DMS53 (cell line): Measurements from ENCODE around the gene MLX.

Experiments
- DNase-seq: peaks from one replicate; lab custom pipeline; 2025; lab: John Stamatoyannopoulos, UW

The MLX gene

DNA sequence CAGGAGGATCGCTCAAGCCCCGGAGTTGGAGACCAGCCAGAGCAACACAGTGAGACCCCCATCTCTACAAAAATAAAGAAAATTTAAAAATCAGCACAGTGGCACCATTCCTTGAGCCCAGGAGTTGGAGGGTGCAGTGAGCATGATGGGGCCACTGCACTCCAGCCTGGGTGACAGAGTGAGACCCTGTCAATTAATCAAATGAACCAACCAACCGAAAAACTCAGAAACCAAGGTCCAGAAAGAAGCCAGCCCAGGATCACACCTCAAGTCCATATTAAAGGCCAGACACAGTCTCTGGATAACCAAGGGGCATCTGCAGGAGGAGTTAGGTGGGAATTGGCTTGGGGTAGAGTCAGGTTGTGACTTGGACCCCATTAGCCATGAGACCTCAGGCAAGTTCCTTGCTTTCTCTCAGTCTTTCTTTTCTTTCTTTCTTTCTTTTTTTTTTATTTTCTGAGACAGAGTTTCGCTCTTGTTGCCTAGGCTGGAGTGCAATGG lies 11.7 kb upstream of the MLX start:
- DNase-seq: no peak

- peak; percentile 52 for DNase-seq
Observed at GRCh38 chr17:42555961-42556617, 10.8 kb upstream of the MLX start.

DNA sequence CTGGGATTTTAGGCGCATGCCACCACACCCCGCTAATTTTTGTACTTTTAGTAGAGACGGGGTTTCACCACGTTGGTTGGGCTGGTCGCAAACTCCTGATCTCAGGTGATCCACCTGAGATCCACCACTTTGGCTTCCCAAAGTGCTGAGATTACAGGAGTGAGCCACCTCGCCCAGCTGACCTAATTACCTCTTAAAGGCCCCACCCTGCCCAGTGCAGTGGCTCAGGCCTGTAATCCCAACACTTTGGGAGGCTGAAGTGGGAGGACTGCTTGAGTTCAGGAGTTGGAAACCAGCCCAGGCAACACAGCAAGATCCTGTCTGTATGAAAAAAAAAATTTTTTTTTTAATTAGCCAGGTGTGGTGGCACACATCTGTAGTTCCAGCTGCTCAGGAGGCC lies 7.8 kb upstream of the MLX start:
- peak; percentile 26 for DNase-seq

DNA sequence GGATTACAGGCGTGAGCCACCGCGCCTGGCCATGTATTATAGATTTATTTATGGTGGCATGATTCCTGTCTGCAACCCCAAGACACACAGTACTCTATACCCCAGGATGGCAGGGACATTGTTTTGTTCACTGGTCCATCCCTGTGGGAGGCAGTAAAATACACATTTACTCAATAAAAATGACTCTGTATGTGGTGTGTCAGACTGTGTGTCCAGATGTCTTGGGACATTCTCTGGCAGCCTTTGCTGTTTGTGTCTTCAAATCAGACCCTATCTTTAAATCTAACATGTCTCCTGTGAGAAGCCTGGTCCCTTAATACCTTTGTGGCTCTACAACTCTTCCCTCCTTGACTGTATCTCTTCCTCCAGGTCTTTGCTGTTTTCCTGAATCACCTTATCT lies 6.7 kb upstream of the MLX start:
- no peak for DNase-seq

DNA sequence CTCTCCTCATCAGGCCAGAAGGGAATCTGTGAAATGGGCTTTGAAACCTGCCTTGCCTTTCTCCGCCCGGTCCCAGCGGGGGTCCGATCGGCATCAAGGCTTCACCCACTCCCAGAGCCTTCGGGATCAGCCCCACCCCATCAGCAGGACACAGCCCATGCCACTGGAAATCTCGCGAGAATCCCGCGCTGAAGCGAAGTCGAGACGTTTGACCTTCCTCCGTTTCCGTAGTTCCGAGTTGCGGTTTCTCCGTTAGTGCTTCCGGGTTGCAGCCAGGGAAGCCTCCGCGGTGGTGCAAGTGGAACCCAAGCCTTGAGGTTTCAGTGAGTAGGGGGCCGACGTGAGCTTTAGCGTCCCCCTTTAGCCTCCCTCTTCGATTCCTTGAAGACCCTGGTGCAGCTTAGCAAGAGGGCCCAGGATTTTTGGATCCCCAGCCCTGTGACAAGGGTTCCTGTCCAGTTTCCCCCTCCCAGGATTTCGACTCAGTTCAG lies 5.0 kb upstream of the MLX start, which contains the start of gene COASY:
COASY (plus strand) TSS at position 252 of the 491 bp plus-strand sequence. CDS start 475 bp downstream, outside the sequence.
- peak; percentile 99 for DNase-seq

- DNase-seq: peak; percentile 82
Observed at GRCh38 chr17:42562388-42563142, 4.3 kb upstream of the MLX start.

GRCh38 chr17:42563143-42563509 lies 3.8 kb upstream of the MLX start:
- DNase-seq: peak; percentile 68

GRCh38 chr17:42563543-42563942 lies 3.4 kb upstream of the MLX start:
- DNase-seq: peak; percentile 60

GRCh38 chr17:42563950-42564349 lies 3.0 kb upstream of the MLX start:
- no peak for DNase-seq

- DNase-seq: no peak
Observed at GRCh38 chr17:42564815-42565522, 1.9 kb upstream of the MLX start.

GRCh38 chr17:42565523-42566214 lies 1.2 kb upstream of the MLX start:
- no peak for DNase-seq

- peak; percentile 75 for DNase-seq
Observed at GRCh38 chr17:42566215-42566882, 551 bp upstream of the MLX start.

DNA sequence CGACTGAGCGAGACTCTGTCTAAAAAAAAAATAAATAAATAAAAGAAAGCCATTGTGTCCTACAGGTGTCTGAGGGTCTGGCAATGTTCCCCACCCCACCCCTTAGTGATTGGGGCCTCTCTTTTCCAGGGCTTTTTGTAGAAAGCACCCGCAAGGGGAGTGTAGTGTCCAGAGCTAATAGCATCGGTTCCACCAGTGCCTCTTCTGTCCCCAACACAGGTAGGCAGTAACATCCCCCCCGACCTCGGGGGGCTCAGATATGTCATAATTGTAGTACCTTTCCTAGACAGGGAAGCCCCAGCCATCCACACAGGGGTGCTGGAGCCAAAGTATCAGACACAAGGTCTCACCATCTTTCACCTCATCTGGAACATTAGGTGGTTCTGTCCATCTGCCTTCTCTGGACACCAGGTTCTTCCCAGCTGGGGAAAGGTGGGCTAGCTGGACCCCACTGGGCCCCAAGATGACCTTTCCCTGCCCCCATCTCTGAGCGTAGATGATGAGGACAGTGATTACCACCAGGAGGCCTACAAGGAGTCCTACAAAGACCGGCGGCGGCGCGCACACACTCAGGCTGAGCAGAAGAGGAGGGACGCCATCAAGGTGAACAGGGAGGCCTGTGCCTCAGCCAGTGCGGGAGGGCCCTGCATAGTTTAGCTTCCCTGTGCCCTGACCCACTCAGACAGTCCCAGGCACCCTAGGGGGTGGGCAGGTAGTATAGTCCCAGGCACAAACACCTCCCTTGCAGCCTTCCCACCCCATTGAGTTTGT lies 1.6 kb downstream of the MLX start:
- DNase-seq: no peak

DNA sequence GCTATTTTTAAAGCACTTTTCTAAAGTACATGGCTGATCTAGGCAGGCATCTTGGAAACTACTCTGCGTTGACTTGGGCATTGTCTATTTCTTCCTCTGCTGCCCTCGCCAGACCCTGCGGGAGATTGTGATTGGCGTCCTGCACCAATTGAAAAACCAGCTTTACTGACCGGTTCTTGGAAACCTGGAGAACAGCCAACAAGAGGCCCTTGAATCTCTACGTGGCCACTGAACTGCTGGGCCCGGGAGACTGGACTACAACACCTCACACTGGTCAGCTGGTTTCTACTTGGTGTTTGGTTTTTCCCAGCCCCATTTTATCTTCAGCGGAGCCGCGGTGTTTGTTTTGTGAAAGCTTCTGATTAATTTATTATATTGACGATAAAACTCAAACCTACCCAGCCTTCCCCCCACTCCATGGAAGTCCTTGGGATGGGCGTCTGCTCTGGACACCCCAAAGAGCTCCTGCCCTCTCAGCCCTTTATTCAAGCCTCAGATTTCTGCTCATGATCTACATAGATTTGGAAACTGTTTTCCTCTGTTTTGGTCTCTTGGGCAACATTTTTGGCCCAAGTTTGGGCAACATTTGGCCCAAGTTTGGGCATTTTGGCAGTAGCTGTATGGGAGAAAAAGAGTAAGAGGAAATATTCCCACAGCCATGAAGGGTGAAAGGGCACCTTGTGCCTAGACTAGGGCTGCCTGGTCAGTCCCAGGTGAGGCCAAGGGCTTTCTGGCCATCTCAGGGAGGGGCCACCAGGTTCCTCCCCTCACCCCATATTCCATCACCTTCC lies 4.7 kb downstream of the MLX start:
- DNase-seq: no peak

DNA sequence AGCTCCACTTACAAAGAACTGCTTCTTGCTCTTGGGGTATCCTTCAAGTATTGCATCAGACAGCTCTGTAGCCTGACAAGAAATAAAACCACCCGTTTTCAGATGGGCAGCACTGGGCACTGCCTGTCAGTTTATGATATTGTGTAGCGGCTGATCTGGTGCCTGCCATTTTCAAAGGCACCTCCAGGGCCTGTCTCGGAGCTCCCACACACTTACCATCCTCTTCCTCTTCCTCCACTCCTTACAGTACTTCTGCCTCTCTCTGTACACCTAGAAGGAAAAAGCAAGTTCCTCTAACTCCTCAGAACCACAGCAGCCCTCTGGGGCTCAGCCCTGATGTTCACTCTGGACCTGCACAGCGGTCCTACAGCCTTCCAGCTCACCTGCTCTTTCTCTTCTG lies 6.2 kb downstream of the MLX start:
- DNase-seq: no peak

DNA sequence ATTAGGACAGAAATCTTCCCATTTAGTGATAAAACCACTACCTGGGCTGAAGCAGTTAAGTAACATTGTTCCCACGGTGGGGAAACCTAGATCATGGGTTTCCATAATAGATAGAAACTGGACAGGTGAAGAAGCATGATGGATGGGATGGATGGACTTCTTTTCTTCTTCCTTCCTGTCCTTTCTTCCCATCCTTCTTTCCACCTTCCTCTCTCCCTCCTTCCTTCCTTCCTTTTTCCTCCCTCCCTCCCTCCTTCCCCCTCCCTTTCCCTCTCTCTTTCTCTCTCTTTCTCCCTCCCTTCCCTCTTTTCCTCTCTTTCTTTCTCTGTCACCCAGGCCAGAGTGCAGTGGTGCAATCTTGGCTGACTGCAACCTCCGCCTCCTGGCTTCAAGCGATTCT lies 7.6 kb downstream of the MLX start:
- no peak for DNase-seq

- peak; percentile 67 for DNase-seq
Observed at GRCh38 chr17:42577140-42577531, 10.2 kb downstream of the MLX start.

GRCh38 chr17:42577532-42578281 lies 10.8 kb downstream of the MLX start, which contains the start of gene PSMC3IP:
Gene PSMC3IP (minus strand): TSS chr17:42577729. CDS start chr17:42577686, 43 bp downstream.
- peak; percentile 98 for DNase-seq

DNA sequence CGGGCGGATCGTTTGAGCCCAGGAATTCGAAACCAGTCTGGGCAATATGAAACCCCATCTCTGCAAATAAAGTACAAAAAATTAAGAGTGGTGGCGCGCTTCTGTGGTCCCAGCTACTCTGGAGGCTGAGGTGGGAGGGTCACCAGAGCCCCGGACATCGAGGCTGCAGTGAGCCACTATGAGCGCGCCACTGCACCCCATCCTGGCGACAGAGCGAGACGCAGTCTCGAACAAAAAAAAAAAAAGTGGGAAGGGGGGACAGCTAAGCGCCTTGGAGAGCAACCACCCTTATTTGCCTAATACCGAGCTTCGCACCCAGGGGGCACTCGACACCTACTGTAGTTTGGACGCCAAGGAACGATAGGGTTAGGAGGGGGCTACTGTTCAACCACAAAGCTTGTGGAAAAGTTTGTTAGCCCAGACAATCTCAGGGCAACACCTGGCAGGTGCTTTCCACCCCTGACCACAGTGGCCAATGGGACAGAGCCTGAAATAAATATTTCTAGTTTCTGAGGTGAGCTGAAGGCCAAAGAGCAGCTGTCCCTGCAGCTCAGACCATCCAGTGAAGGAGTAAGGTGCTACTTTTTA lies 11.5 kb downstream of the MLX start:
- DNase-seq: peak; percentile 88
